Endothelial cell of umbilical vein (primary cell): ENCODE results near the gene TH. TPM values are rescaled to one million over a fixed set of nuclear protein-coding genes. Genes with fewer than 3 reads are reported as not detected.

ENCODE experiments used
- BruUV-seq: library from RNA; stranded (reverse); fragments of 400-500 nt; replicated peaks from 2 replicates; lab custom pipeline; 2021; lab: Mats Ljungman, UMichigan
- CTCF ChIA-PET: fragments of 300-600, 350-600 bp; sonication (Branson Sonifier 250); formaldehyde crosslinking; loops from one replicate; lab custom pipeline; 2021; ENCODE audit warnings: antibody characterized with exemption, inconsistent platforms; lab: Charles Lee
- POLR2A ChIA-PET: fragments of 300-600, 350-600 bp; sonication (Branson Sonifier 250); formaldehyde crosslinking; loops from one replicate; lab custom pipeline; 2021; ENCODE audit warnings: antibody characterized with exemption, inconsistent platforms; lab: Charles Lee
- DNase-seq: peaks from one replicate; pipeline ENCODE4 v3.0.0-alpha.2; 2011; ENCODE audit warnings: low read depth, low spot score
- FAIRE-seq: peaks from 2 replicates; lab custom pipeline; 2011; peaks lifted over from hg19 to GRCh38; lab: Jason Lieb, UNC
- H2AFZ ChIP-seq: 2 replicates; pipeline ENCODE4 v1.6.0; 2012; ENCODE audit warnings: low read depth, low read length, control low read depth, inconsistent platforms
- H3K27ac ChIP-seq: 2 replicates; pipeline ENCODE4 v1.5.1; 2011; ENCODE audit warnings: low read depth, mild to moderate bottlenecking, control low read depth, low read length, moderate library complexity; ENCODE audit not compliant: insufficient read depth
- H3K27me3 ChIP-seq, 2 experiments: 2 replicates each; pipeline versions ENCODE4 v1.6.0 to v1.6.1; 2011; ENCODE audit warnings: low read length in 2 of 2, mixed read lengths in 1 of 2; ENCODE audit not compliant: control insufficient read depth in 2 of 2, insufficient read depth in 2 of 2
- H3K36me3 ChIP-seq, 2 experiments: 2 replicates in 1 of 2; 3 replicates in 1 of 2; pipeline ENCODE4 v1.5.1; 2011; ENCODE audit warnings: low read length in 2 of 2, mild to moderate bottlenecking in 1 of 2, moderate library complexity in 1 of 2; ENCODE audit not compliant: control insufficient read depth in 2 of 2, insufficient read depth in 2 of 2; ENCODE audit errors: extremely low read depth in 1 of 2
- H3K4me1 ChIP-seq: 3 replicates; pipeline ENCODE4 v1.5.1; 2011; ENCODE audit warnings: mild to moderate bottlenecking, low read length; ENCODE audit not compliant: control insufficient read depth, insufficient read depth; ENCODE audit errors: extremely low read depth
- H3K4me2 ChIP-seq: 2 replicates; pipeline ENCODE4 v1.6.1; 2011; ENCODE audit warnings: low read length, control low read depth, mixed read lengths; ENCODE audit not compliant: insufficient read depth
- H3K4me3 ChIP-seq, 3 experiments: fragments of 200-600 bp in 1 of 3; sonication (generic), shearing (Covaris generic) in 1 of 3; replicated peaks in 1 of 3; 2 replicates each; pipeline ENCODE4 v1.5.1; 2011 to 2016; ENCODE audit warnings: control low read depth in 3 of 3, low read length in 3 of 3, mild to moderate bottlenecking in 2 of 3, inconsistent platforms in 1 of 3, low read depth in 1 of 3, moderate library complexity in 1 of 3; ENCODE audit not compliant: insufficient read depth in 1 of 3
- H3K79me2 ChIP-seq: 2 replicates; pipeline ENCODE4 v1.6.0; 2012; ENCODE audit warnings: low read length, inconsistent platforms; ENCODE audit not compliant: control insufficient read depth, insufficient read depth
- H3K9ac ChIP-seq: replicated peaks from 2 replicates; pipeline ENCODE3; 2011; ENCODE audit warnings: low read length, control low read depth; ENCODE audit not compliant: insufficient read depth; ENCODE audit errors: extremely low read depth
- H3K9me1 ChIP-seq: replicated peaks from 3 replicates; pipeline ENCODE4 v1.6.0; 2011; ENCODE audit warnings: mild to moderate bottlenecking, low read length; ENCODE audit not compliant: control insufficient read depth, insufficient read depth; ENCODE audit errors: extremely low read depth
- H3K9me3 ChIP-seq: replicated peaks from 2 replicates; pipeline ENCODE4 v1.5.1; 2012; ENCODE audit warnings: low read length, inconsistent platforms; ENCODE audit not compliant: control insufficient read depth, insufficient read depth
- H4K20me1 ChIP-seq: replicated peaks from 2 replicates; pipeline ENCODE3; 2011; ENCODE audit warnings: mild to moderate bottlenecking, low read length; ENCODE audit not compliant: control insufficient read depth, insufficient read depth; ENCODE audit errors: extremely low read depth
- CTCF ChIP-seq, 2 donors: IDR thresholded peaks; 1 replicate in 1 of 2; 2 replicates in 1 of 2; pipeline ENCODE4 v1.5.1; 2011; ENCODE audit warnings: low read length in 2 of 2, mild to moderate bottlenecking in 2 of 2, moderate library complexity in 2 of 2, control low read depth in 1 of 2, inconsistent platforms in 1 of 2, low read depth in 1 of 2; ENCODE audit not compliant: insufficient read depth in 1 of 2; ENCODE audit errors: extremely low read depth in 1 of 2
- EZH2 ChIP-seq: IDR thresholded peaks from 2 replicates; pipeline ENCODE4 v1.6.1; 2012; ENCODE audit warnings: borderline replicate concordance, low read depth, mild to moderate bottlenecking, moderate library complexity, low read length, inconsistent platforms; ENCODE audit not compliant: severe bottlenecking
- FOS ChIP-seq: IDR thresholded peaks from 2 replicates; pipeline ENCODE4 v1.6.1; 2011; ENCODE audit warnings: mild to moderate bottlenecking, low read length, moderate library complexity, borderline replicate concordance; ENCODE audit not compliant: insufficient read depth
- GATA2 ChIP-seq: IDR thresholded peaks from 2 replicates; pipeline ENCODE4 v1.7.0; 2011; ENCODE audit warnings: low read depth, mild to moderate bottlenecking, moderate library complexity, mixed read lengths, low read length; ENCODE audit not compliant: insufficient read length, insufficient read depth
- JUN ChIP-seq: IDR thresholded peaks from 2 replicates; pipeline ENCODE4 v1.6.1; 2011; ENCODE audit warnings: borderline replicate concordance, low read depth; ENCODE audit not compliant: insufficient read length, insufficient read depth
- MYC ChIP-seq: IDR thresholded peaks from one replicate; pipeline ENCODE4 v1.6.1; 2011; ENCODE audit warnings: mild to moderate bottlenecking, low read depth, low read length
- POLR2A ChIP-seq: IDR thresholded peaks from 2 replicates; pipeline ENCODE4 v1.6.1; 2012; ENCODE audit warnings: low read depth, mild to moderate bottlenecking, control low read depth, low read length
- POLR2AphosphoS5 ChIP-seq: IDR thresholded peaks from 2 replicates; pipeline ENCODE4 v1.6.1; 2012; ENCODE audit warnings: low read depth, mild to moderate bottlenecking, control low read depth, low read length, moderate library complexity; ENCODE audit not compliant: insufficient read depth
- dilution Hi-C: fragments of 300-500 bp; cut with MboI; formaldehyde crosslinking; loops from one replicate; pipeline ENCODE4 v1.15.0; 2019; ENCODE audit warnings: low sequenced_read_pairs; ENCODE audit not compliant: extremely low pct_ligation_motif_present
- intact Hi-C: fragments of 100-400 bp; cut with micrococcal nuclease; formaldehyde crosslinking; loops from one replicate; pipeline ENCODE4 v1.10.0; 2022
- polyA plus RNA-seq, 4 experiments: library from polyadenylated mRNA; depleted of rRNA in 3 of 4; stranded (reverse) in 3 of 4; unstranded in 1 of 4; fragments of >200 nt; gene quantifications; 2 replicates each; pipeline versions ENCODE4 v1.2.1 to v1.2.3, GENCODE V29; 2011 to 2012; ENCODE audit warnings: missing spikeins in 1 of 4
- total RNA-seq: library from RNA; stranded (reverse); gene quantifications from 2 replicates; pipeline ENCODE4 v1.2.3, GENCODE V29; 2021
- TF ChIP-seq, protein P1 (sequence below): IDR thresholded peaks from 2 replicates; pipeline ENCODE4 v1.6.1; 2011; ENCODE audit not compliant: insufficient read depth, insufficient read length

The TH gene
- total and polyA plus RNA-seq, 2 donors (not counting 3 experiments of a cell fraction or from before 2014, with no cell fraction given) = not detected

- Histone ChIP-seq H4K20me1 (no peaks in the 10 kb centered on the region), H2AFZ (no peak overlapping the region), H3K27ac (no peak overlapping the region), H3K27me3 (no peaks in the 10 kb centered on the region), H3K9me1 (no peaks in the 10 kb centered on the region), H3K4me2 (no peak overlapping the region), H3K9ac (no peak overlapping the region), H3K79me2 (no peaks in the 10 kb centered on the region), H3K4me1 (no peaks in the 10 kb centered on the region), H3K36me3 (no peaks in the 10 kb centered on the region), H3K4me3 (no peak overlapping the region), H3K9me3 (no peaks in the 10 kb centered on the region)
- BruUV-seq = no TSS peak
- DNase-seq (no peak), FAIRE-seq (no peak)
- dilution Hi-C loops (no loop called here), intact Hi-C loops (no loop called here)
- POLR2A ChIA-PET = no interaction called here
- CTCF ChIA-PET = interaction anchor here (1.3 kb wide), 1 partner anchor 101 kb away, joined by 3 read pairs; no protein-coding TSS in a partner anchor
- TF ChIP-seq, protein P1, sequence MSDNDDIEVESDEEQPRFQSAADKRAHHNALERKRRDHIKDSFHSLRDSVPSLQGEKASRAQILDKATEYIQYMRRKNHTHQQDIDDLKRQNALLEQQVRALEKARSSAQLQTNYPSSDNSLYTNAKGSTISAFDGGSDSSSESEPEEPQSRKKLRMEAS = no peak
- no peak for TF ChIP-seq JUN
- TF ChIP-seq MYC = no peak
- TF ChIP-seq FOS = no peak
These were observed 32.0 kb upstream of the TH start for GRCh38 chr11:2203440-2204259.

- Histone ChIP-seq H3K36me3 (no peaks in the 10 kb centered on the region), H3K79me2 (no peaks in the 10 kb centered on the region), H3K9me3 (no peaks in the 10 kb centered on the region), H3K4me2 (no peak overlapping the region), H3K4me1 (no peaks in the 10 kb centered on the region), H3K27ac (no peak overlapping the region), H2AFZ (no peak overlapping the region), H3K27me3 (no peaks in the 10 kb centered on the region), H4K20me1 (no peaks in the 10 kb centered on the region), H3K9me1 (no peaks in the 10 kb centered on the region), H3K9ac (no peak overlapping the region), H3K4me3 (no peak overlapping the region)
- TF ChIP-seq MYC = no peak
- no peak for TF ChIP-seq EZH2
- no peak for TF ChIP-seq GATA2
- TF ChIP-seq POLR2A = no peak
- TF ChIP-seq JUN = no peak
- TF ChIP-seq CTCF (IDR thresholded peaks at IDR 0.05; ENCODE audit: extremely low read depth in 1 of 2, insufficient read depth in 1 of 2, low read depth in 1 of 2, low read length in 2 of 2) = no peak
- TF ChIP-seq, protein P1 = no peak
- no peak for TF ChIP-seq POLR2AphosphoS5
- no peak for TF ChIP-seq FOS
- dilution Hi-C loops = no loop called here
- BruUV-seq = no TSS peak
- DNase-seq = no peak
- no peak for FAIRE-seq
- CTCF ChIA-PET = interaction anchor here (1.3 kb wide), 1 partner anchor 102 kb away, joined by 3 read pairs; no protein-coding TSS in a partner anchor
- POLR2A ChIA-PET = no interaction called here
- intact Hi-C loops = no loop called here
These were observed 31.4 kb upstream of the TH start for GRCh38 chr11:2202900-2203439.
